Keratinocyte (primary cell): ENCODE data around the gene PRELID1. TPM values are rescaled to one million over a fixed set of nuclear protein-coding genes. Genes with fewer than 3 reads are reported as not detected.
A peak's percentile ranks its signal among the peaks of the same experiment; 100 is the strongest.

Experiments
- DNase-seq: peaks from one replicate; pipeline ENCODE4 v3.0.0-alpha.2; 2011; ENCODE audit warnings: low read depth, missing footprints, low spot score
- FAIRE-seq: peaks from 2 replicates; lab custom pipeline; 2011; peaks lifted over from hg19 to GRCh38; lab: Jason Lieb, UNC
- H2AFZ ChIP-seq: 2 replicates; pipeline ENCODE4 v1.6.0; 2012; ENCODE audit warnings: low read length, control low read depth, inconsistent platforms; ENCODE audit not compliant: control insufficient read depth
- H3K27ac ChIP-seq: 2 replicates; pipeline ENCODE4 v1.5.1; 2011; ENCODE audit warnings: low read length; ENCODE audit not compliant: control insufficient read depth, insufficient read depth
- H3K27me3 ChIP-seq: 3 replicates; pipeline ENCODE4 v1.6.0; 2011; ENCODE audit warnings: low read length; ENCODE audit not compliant: control insufficient read depth, insufficient read depth; ENCODE audit errors: extremely low read depth
- H3K36me3 ChIP-seq, 2 experiments: 2 replicates in 1 of 2; 3 replicates in 1 of 2; pipeline ENCODE4 v1.5.1; 2011; ENCODE audit warnings: low read length in 2 of 2, mild to moderate bottlenecking in 1 of 2; ENCODE audit not compliant: control insufficient read depth in 2 of 2, insufficient read depth in 2 of 2; ENCODE audit errors: extremely low read depth in 1 of 2
- H3K4me1 ChIP-seq: 3 replicates; pipeline ENCODE4 v1.5.1; 2011; ENCODE audit warnings: low read length; ENCODE audit not compliant: control insufficient read depth, insufficient read depth; ENCODE audit errors: extremely low read depth
- H3K4me2 ChIP-seq: 3 replicates; pipeline ENCODE4 v1.6.0; 2011; ENCODE audit warnings: low read depth, low read length; ENCODE audit not compliant: control insufficient read depth, insufficient read depth; ENCODE audit errors: extremely low read depth
- H3K4me3 ChIP-seq, 3 experiments: fragments of 200-600 bp in 1 of 3; sonication (generic) in 1 of 3; 2 replicates in 2 of 3; 3 replicates in 1 of 3; pipeline ENCODE4 v1.5.1; 2011 to 2016; ENCODE audit warnings: low read length in 3 of 3, mild to moderate bottlenecking in 3 of 3, control low read depth in 2 of 3, inconsistent platforms in 1 of 3, low read depth in 1 of 3, mixed read lengths in 1 of 3, mixed run types in 1 of 3, moderate library complexity in 1 of 3; ENCODE audit not compliant: control insufficient read depth in 2 of 3, insufficient read depth in 2 of 3; ENCODE audit errors: extremely low read depth in 1 of 3
- H3K79me2 ChIP-seq: 2 replicates; pipeline ENCODE4 v1.6.0; 2012; ENCODE audit warnings: low read length; ENCODE audit not compliant: control insufficient read depth, insufficient read depth
- H3K9ac ChIP-seq: 3 replicates; pipeline ENCODE4 v1.6.0; 2011; ENCODE audit warnings: low read length; ENCODE audit not compliant: control insufficient read depth, insufficient read depth; ENCODE audit errors: extremely low read depth
- H3K9me1 ChIP-seq: 3 replicates; pipeline ENCODE4 v1.6.0; 2011; ENCODE audit warnings: low read length; ENCODE audit not compliant: control insufficient read depth, insufficient read depth; ENCODE audit errors: extremely low read depth
- H3K9me3 ChIP-seq: 2 replicates; pipeline ENCODE4 v1.5.1; 2012; ENCODE audit warnings: low read depth, low read length; ENCODE audit not compliant: control insufficient read depth
- H4K20me1 ChIP-seq: 3 replicates; pipeline ENCODE4 v1.6.0; 2011; ENCODE audit warnings: low read length; ENCODE audit not compliant: control insufficient read depth, insufficient read depth; ENCODE audit errors: extremely low read depth
- EZH2 ChIP-seq: IDR thresholded peaks from one replicate; pipeline ENCODE4 v1.6.1; 2012; ENCODE audit warnings: inconsistent platforms, mild to moderate bottlenecking, low read length, moderate library complexity
- dilution Hi-C: fragments of 300-500 bp; cut with MboI; formaldehyde crosslinking; loops from one replicate; pipeline ENCODE4 v1.7.0; 2020; ENCODE audit warnings: low sequenced_read_pairs; ENCODE audit not compliant: extremely low pct_ligation_motif_present
- polyA plus RNA-seq, 5 experiments: library from polyadenylated mRNA; depleted of rRNA in 3 of 5; stranded (reverse) in 3 of 5; stranded (forward) in 1 of 5; unstranded in 1 of 5; fragments of >200 nt; gene quantifications; 1 replicate in 1 of 5; 2 replicates in 3 of 5; 3 replicates in 1 of 5; pipeline versions ENCODE4 v1.2.1 to v1.2.3, GENCODE V29; 2011 to 2012; ENCODE audit warnings: missing spikeins in 2 of 5, low read depth in 1 of 5, low replicate concordance in 1 of 5
- TF ChIP-seq, protein P1 (sequence below), 3 experiments: IDR thresholded peaks in 1 of 3; conservative IDR thresholded peaks in 1 of 3; optimal IDR thresholded peaks in 1 of 3; 2 replicates in 2 of 3; 3 replicates in 1 of 3; pipeline versions ENCODE3 to v1.5.1; 2011; ENCODE audit warnings: low read length in 3 of 3, mild to moderate bottlenecking in 3 of 3, moderate library complexity in 2 of 3, control low read depth in 1 of 3, inconsistent platforms in 1 of 3; ENCODE audit not compliant: insufficient read depth in 2 of 3; ENCODE audit errors: extremely low read depth in 1 of 3

Gene PRELID1
- polyA plus RNA-seq, 1 donor (not counting 4 experiments of a cell fraction or from before 2014, with no cell fraction given): 245 TPM

DNA sequence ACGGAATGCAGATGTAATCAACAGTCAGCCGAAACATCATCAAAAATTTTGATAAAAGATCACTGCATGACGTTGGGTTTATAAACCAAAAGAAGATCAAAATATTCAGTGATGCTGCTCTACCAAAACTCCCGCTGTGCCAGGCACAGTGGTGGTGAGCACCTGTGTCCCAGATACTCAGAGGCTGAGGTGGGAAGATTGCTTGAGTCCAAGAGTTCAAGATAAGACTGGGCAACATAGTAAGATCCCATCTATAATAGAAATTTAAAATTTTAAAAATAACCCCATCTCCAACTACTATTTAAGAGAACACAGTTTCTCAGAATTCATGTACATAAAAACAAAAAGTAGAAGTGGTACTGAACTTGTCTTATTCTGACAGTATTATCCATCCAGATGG is 44.1 kb downstream of the PRELID1 start:
- Histone ChIP-seq H3K27ac (no peak overlapping the region), H3K9me3 (no peaks in the 10 kb centered on the region), H3K36me3 (peaks cover 12 to 31% of the 10 kb centered on the region in 2 experiments), H3K79me2 (peaks cover 75% of the 10 kb centered on the region), H2AFZ (no peak overlapping the region), H3K4me2 (no peak overlapping the region), H4K20me1 (peaks cover 4% of the 10 kb centered on the region), H3K4me1 (peaks cover 25% of the 10 kb centered on the region), H3K4me3 (no peak overlapping the region), H3K9me1 (no peaks in the 10 kb centered on the region), H3K9ac (no peak overlapping the region), H3K27me3 (no peaks in the 10 kb centered on the region)
- dilution Hi-C loops: no loop called here
- DNase-seq (no peak), FAIRE-seq (no peak)
- TF ChIP-seq, protein P1, sequence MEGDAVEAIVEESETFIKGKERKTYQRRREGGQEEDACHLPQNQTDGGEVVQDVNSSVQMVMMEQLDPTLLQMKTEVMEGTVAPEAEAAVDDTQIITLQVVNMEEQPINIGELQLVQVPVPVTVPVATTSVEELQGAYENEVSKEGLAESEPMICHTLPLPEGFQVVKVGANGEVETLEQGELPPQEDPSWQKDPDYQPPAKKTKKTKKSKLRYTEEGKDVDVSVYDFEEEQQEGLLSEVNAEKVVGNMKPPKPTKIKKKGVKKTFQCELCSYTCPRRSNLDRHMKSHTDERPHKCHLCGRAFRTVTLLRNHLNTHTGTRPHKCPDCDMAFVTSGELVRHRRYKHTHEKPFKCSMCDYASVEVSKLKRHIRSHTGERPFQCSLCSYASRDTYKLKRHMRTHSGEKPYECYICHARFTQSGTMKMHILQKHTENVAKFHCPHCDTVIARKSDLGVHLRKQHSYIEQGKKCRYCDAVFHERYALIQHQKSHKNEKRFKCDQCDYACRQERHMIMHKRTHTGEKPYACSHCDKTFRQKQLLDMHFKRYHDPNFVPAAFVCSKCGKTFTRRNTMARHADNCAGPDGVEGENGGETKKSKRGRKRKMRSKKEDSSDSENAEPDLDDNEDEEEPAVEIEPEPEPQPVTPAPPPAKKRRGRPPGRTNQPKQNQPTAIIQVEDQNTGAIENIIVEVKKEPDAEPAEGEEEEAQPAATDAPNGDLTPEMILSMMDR (optimal IDR thresholded peaks at IDR 0.05 in 1 of 3, IDR thresholded peaks at IDR 0.05 in 1 of 3, conservative IDR thresholded peaks at IDR 0.05 in 1 of 3; ENCODE audit: extremely low read depth in 1 of 3, insufficient read depth in 2 of 3, low read length in 3 of 3): no peak

DNA sequence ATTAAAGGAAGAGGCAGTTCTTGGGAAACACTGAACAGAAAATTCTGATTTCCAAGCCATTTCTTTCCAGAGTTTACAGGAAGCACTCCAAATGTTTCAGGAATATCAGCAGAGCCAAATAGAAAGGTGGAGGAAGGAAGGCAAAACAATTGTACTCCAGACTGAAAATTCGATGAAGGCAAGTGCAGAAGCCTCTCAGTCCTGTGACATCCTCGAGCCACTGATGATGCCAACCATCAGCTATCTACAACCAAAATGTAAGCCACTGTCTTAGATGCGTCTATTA is 45.7 kb downstream of the PRELID1 start:
- Histone ChIP-seq H3K9me1 (no peaks in the 10 kb centered on the region), H3K36me3 (peaks cover 12 to 23% of the 10 kb centered on the region in 2 experiments), H3K4me1 (peaks cover 25% of the 10 kb centered on the region), H3K27ac (no peak overlapping the region), H3K27me3 (no peaks in the 10 kb centered on the region), H3K79me2 (peaks cover 63% of the 10 kb centered on the region), H3K9me3 (no peaks in the 10 kb centered on the region), H4K20me1 (peaks cover 4% of the 10 kb centered on the region), H3K4me2 (peak overlapping the region; percentile 95), H3K4me3 (no peak overlapping the region), H2AFZ (no peak overlapping the region), H3K9ac (no peak overlapping the region)
- FAIRE-seq: no peak
- TF ChIP-seq, protein P1 (optimal IDR thresholded peaks at IDR 0.05 in 1 of 3, IDR thresholded peaks at IDR 0.05 in 1 of 3, conservative IDR thresholded peaks at IDR 0.05 in 1 of 3; ENCODE audit: extremely low read depth in 1 of 3, insufficient read depth in 2 of 3, low read length in 3 of 3): no peak
- no peak for TF ChIP-seq EZH2
- no peak for DNase-seq
- dilution Hi-C loops: no loop called here
